Neural cell (in vitro differentiated cells): ENCODE data around the gene CDC42BPB. TPM values are rescaled to one million over a fixed set of nuclear protein-coding genes. Genes with fewer than 3 reads are reported as not detected.

Experiments
- H2AFZ ChIP-seq: fragments of 200-600, 300-800 bp; sonication (generic), shearing (Covaris generic); 2 replicates; pipeline ENCODE4 v1.6.0; 2014; ENCODE audit warnings: low read depth, mild to moderate bottlenecking, antibody characterized with exemption, low read length, moderate library complexity
- H3F3A ChIP-seq: fragments of 200-600 bp; shearing (Covaris generic); 2 replicates; pipeline ENCODE4 v1.6.1; 2016; ENCODE audit warnings: mild to moderate bottlenecking, moderate library complexity, mixed read lengths, antibody characterized with exemption, low read length; ENCODE audit not compliant: insufficient read depth, poor library complexity, severe bottlenecking
- H3K27ac ChIP-seq: fragments of 200-600, 300-800 bp; sonication (generic), shearing (Covaris generic); 2 replicates; pipeline ENCODE4 v1.5.1; 2014; ENCODE audit warnings: mild to moderate bottlenecking, low read length, moderate library complexity
- H3K27me3 ChIP-seq: fragments of 300-800, 200-600 bp; sonication (generic), shearing (Covaris generic); 2 replicates; pipeline ENCODE4 v1.6.0; 2014; ENCODE audit warnings: mild to moderate bottlenecking, low read depth, low read length, moderate library complexity; ENCODE audit not compliant: insufficient read depth
- H3K36me3 ChIP-seq: fragments of 300-800, 200-600 bp; sonication (generic), shearing (Covaris generic); 2 replicates; pipeline ENCODE4 v1.5.1; 2014; ENCODE audit warnings: mild to moderate bottlenecking, antibody characterized with exemption, low read length, moderate library complexity; ENCODE audit not compliant: insufficient read depth
- H3K4me2 ChIP-seq: fragments of 300-800, 200-600 bp; sonication (generic), shearing (Covaris generic); 2 replicates; pipeline ENCODE4 v1.6.0; 2014; ENCODE audit warnings: mild to moderate bottlenecking, low read length
- H3K4me3 ChIP-seq: fragments of 300-800, 200-600 bp; sonication (generic), shearing (Covaris generic); 2 replicates; pipeline ENCODE4 v1.5.1; 2014; ENCODE audit warnings: mild to moderate bottlenecking, low read length, moderate library complexity
- H3K79me2 ChIP-seq: fragments of 200-600 bp; shearing (Covaris generic); replicated peaks from 2 replicates; pipeline ENCODE4 v1.6.0; 2014; ENCODE audit warnings: mild to moderate bottlenecking, low read length, moderate library complexity; ENCODE audit not compliant: insufficient read depth
- H3K9ac ChIP-seq: fragments of 300-800, 200-600 bp; sonication (generic), shearing (Covaris generic); 2 replicates; pipeline ENCODE4 v1.6.1; 2016; ENCODE audit warnings: mild to moderate bottlenecking, low read length, mixed read lengths
- H3K9me2 ChIP-seq: fragments of 200-600 bp; shearing (Covaris generic); 2 replicates; pipeline ENCODE4 v1.6.1; 2016; ENCODE audit warnings: mild to moderate bottlenecking, low read length, mixed read lengths; ENCODE audit not compliant: insufficient read depth
- H3K9me3 ChIP-seq: fragments of 200-600, 300-800 bp; sonication (generic), shearing (Covaris generic); 2 replicates; pipeline ENCODE4 v1.6.1; 2016; ENCODE audit warnings: mild to moderate bottlenecking, mixed run types, low read length, moderate library complexity, mixed read lengths
- H4K20me1 ChIP-seq: fragments of 200-600 bp; shearing (Covaris generic); 2 replicates; pipeline ENCODE4 v1.6.1; 2016; ENCODE audit warnings: mild to moderate bottlenecking, mixed run types; ENCODE audit not compliant: insufficient read depth
- EP300 ChIP-seq: fragments of 450-650 bp; conservative IDR thresholded peaks from 2 replicates; pipeline ENCODE4 v1.6.1; 2014; ENCODE audit warnings: antibody characterized with exemption, mild to moderate bottlenecking, moderate library complexity; ENCODE audit not compliant: poor library complexity, severe bottlenecking
- EZH2 ChIP-seq: fragments of 200-600, 300-800 bp; shearing (Covaris generic), sonication (generic); IDR thresholded peaks from 2 replicates; pipeline ENCODE4 v1.6.1; 2014; ENCODE audit warnings: antibody characterized with exemption, low read length, borderline replicate concordance, mild to moderate bottlenecking; ENCODE audit not compliant: insufficient read depth, poor library complexity, severe bottlenecking
- MXI1 ChIP-seq: fragments of 450-650 bp; conservative IDR thresholded peaks from 2 replicates; pipeline ENCODE4 v1.6.1; 2014; ENCODE audit warnings: antibody characterized with exemption, mild to moderate bottlenecking; ENCODE audit not compliant: poor library complexity, severe bottlenecking
- POLR2AphosphoS5 ChIP-seq: IDR thresholded peaks from 2 replicates; pipeline ENCODE4 v1.6.1; 2012
- RAD21 ChIP-seq: fragments of 450-650 bp; conservative IDR thresholded peaks from 2 replicates; pipeline ENCODE4 v1.6.1; 2014; ENCODE audit warnings: antibody characterized with exemption, mild to moderate bottlenecking, moderate library complexity
- REST ChIP-seq: IDR thresholded peaks from 2 replicates; pipeline ENCODE4 v1.6.1; 2012; ENCODE audit warnings: borderline replicate concordance
- SMC3 ChIP-seq: fragments of 450-650 bp; conservative IDR thresholded peaks from 2 replicates; pipeline ENCODE4 v1.6.1; 2014; ENCODE audit warnings: antibody characterized with exemption, mild to moderate bottlenecking, moderate library complexity; ENCODE audit not compliant: poor library complexity
- TAF1 ChIP-seq: IDR thresholded peaks from 2 replicates; pipeline ENCODE4 v1.6.1; 2012; ENCODE audit warnings: low read depth
- polyA plus RNA-seq: library from polyadenylated mRNA; depleted of rRNA; stranded (reverse); fragments of >200 nt; gene quantifications from 2 replicates; pipeline ENCODE4 v1.2.3, GENCODE V29; 2014

Gene CDC42BPB
- polyA plus RNA-seq, 1 donor from 2014 or later: 43.8 TPM

GRCh38 chr14:102955636-102956408 lies 101.5 kb downstream of the CDC42BPB start:
- Histone ChIP-seq H3K36me3 (peaks cover 10% of the 10 kb centered on the region), H2AFZ (no peak overlapping the region), H3K27me3 (no peaks in the 10 kb centered on the region), H3K4me3 (no peak overlapping the region), H3K27ac (no peak overlapping the region), H3K9me3 (no peaks in the 10 kb centered on the region), H3K79me2 (no peaks in the 10 kb centered on the region), H3F3A (no peaks in the 10 kb centered on the region), H4K20me1 (no peaks in the 10 kb centered on the region), H3K4me2 (no peak overlapping the region), H3K9ac (no peak overlapping the region), H3K9me2 (no peaks in the 10 kb centered on the region)
- TF ChIP-seq RAD21: no peak

- no peaks in the 10 kb centered on the region for H4K20me1 ChIP-seq
These were observed 103.1 kb downstream of the CDC42BPB start for GRCh38 chr14:102954081-102954789.

GRCh38 chr14:102953100-102953499 lies 104.2 kb downstream of the CDC42BPB start:
- no peak overlapping the region for H3K9ac ChIP-seq
- H3F3A ChIP-seq: no peaks in the 10 kb centered on the region
- no peaks in the 10 kb centered on the region for H3K27me3 ChIP-seq
- H3K9me2 ChIP-seq: no peaks in the 10 kb centered on the region
- H2AFZ ChIP-seq: no peak overlapping the region
- H3K36me3 ChIP-seq: peaks cover 11% of the 10 kb centered on the region
- H3K4me2 ChIP-seq: no peak overlapping the region
- H3K79me2 ChIP-seq: no peaks in the 10 kb centered on the region
- H3K27ac ChIP-seq: no peak overlapping the region
- H3K4me3 ChIP-seq: no peak overlapping the region
- H4K20me1 ChIP-seq: no peaks in the 10 kb centered on the region
- no peaks in the 10 kb centered on the region for H3K9me3 ChIP-seq
- no peak for TF ChIP-seq MXI1
- no peak for TF ChIP-seq TAF1
- TF ChIP-seq EP300: no peak
- TF ChIP-seq RAD21: no peak
- no peak for TF ChIP-seq REST
- no peak for TF ChIP-seq POLR2AphosphoS5
- no peak for TF ChIP-seq EZH2

More at GRCh38 chr14:102954081-102954789, 103.1 kb downstream of the CDC42BPB start:
- Histone ChIP-seq H3F3A (no peaks in the 10 kb centered on the region), H3K4me2 (no peak overlapping the region), H3K79me2 (no peaks in the 10 kb centered on the region), H3K36me3 (peaks cover 15% of the 10 kb centered on the region), H3K4me3 (no peak overlapping the region), H3K9me3 (no peaks in the 10 kb centered on the region), H3K9me2 (no peaks in the 10 kb centered on the region), H2AFZ (no peak overlapping the region), H3K27me3 (no peaks in the 10 kb centered on the region), H3K9ac (no peak overlapping the region), H3K27ac (no peak overlapping the region)
- TF ChIP-seq EP300 (no peak), REST (no peak), SMC3 (no peak)
